Fibroblast of lung (primary cell): ENCODE measurements around the gene SIGMAR1.

Experiments
- CTCF ChIP-seq, 2 donors: IDR thresholded peaks in 1 of 2; conservative IDR thresholded peaks in 1 of 2; 1 replicate in 1 of 2; 2 replicates in 1 of 2; pipeline ENCODE4 v1.5.1; 2011 to 2012; ENCODE audit warnings: low read length in 2 of 2, control low read depth in 1 of 2, inconsistent platforms in 1 of 2, low read depth in 1 of 2, mild to moderate bottlenecking in 1 of 2
- EZH2 ChIP-seq: IDR thresholded peaks from 2 replicates; pipeline ENCODE4 v1.5.1; 2012; ENCODE audit warnings: low read length, control low read depth, mild to moderate bottlenecking; ENCODE audit errors: missing control alignments

- TF ChIP-seq CTCF (conservative IDR thresholded peaks at IDR 0.05 in 1 of 2, IDR thresholded peaks at IDR 0.05 in 1 of 2; ENCODE audit: low read depth in 1 of 2, low read length in 2 of 2) (no peak), EZH2 (no peak)
These were observed 25.5 kb downstream of the SIGMAR1 start, which contains the start of gene RPP25L for GRCh38 chr9:34611811-34612787.
